IMR-90 (cell line): ENCODE measurements around the gene OR11G2. TPM values are rescaled to one million over a fixed set of nuclear protein-coding genes. Genes with fewer than 3 reads are reported as not detected.

Source experiments
- ATAC-seq: fragments of 200-7000 bp; cut with Tn5 transposase; 2 replicates; pipeline ENCODE4 v1.9.1; 2020; ENCODE audit warnings: low read depth, mild to moderate bottlenecking, moderate library complexity
- BruUV-seq: library from RNA; stranded (reverse); fragments of 400-500 nt; replicated peaks from 2 replicates; lab custom pipeline; 2021; lab: Mats Ljungman, UMichigan
- CTCF ChIA-PET: fragments of 300-600 bp; formaldehyde crosslinking; extraction: SDS; loops from one replicate; lab custom pipeline; 2021; ENCODE audit warnings: antibody characterized with exemption; lab: Yijun Ruan, JAX
- POLR2A ChIA-PET: fragments of 300-600 bp; sonication (Branson Sonifier 250); formaldehyde crosslinking; loops from one replicate; lab custom pipeline; 2022; ENCODE audit warnings: antibody characterized with exemption; ENCODE audit not compliant: unreplicated experiment; lab: Charles Lee
- DNase-seq: peaks from one replicate; pipeline ENCODE4 v3.0.0; 2013
- H2AFZ ChIP-seq: replicated peaks from 2 replicates; pipeline ENCODE3; 2013; ENCODE audit warnings: low read length, mild to moderate bottlenecking; ENCODE audit not compliant: poor library complexity
- H2AK5ac ChIP-seq: 2 replicates; pipeline ENCODE4 v1.6.1; 2013; ENCODE audit warnings: low read depth, low read length, inconsistent platforms
- H2AK9ac ChIP-seq: replicated peaks from 2 replicates; pipeline ENCODE3; 2013; ENCODE audit warnings: mild to moderate bottlenecking, low read depth, low read length, moderate library complexity; ENCODE audit not compliant: poor library complexity
- H2BK120ac ChIP-seq: 2 replicates; pipeline ENCODE4 v1.6.1; 2013; ENCODE audit warnings: low read depth, low read length, inconsistent platforms
- H2BK15ac ChIP-seq: 3 replicates; pipeline ENCODE4 v1.6.1; 2013; ENCODE audit warnings: low read depth, low read length, inconsistent platforms
- H2BK20ac ChIP-seq: 2 replicates; pipeline ENCODE4 v1.6.1; 2013; ENCODE audit warnings: low read depth, mild to moderate bottlenecking, inconsistent platforms, low read length, moderate library complexity
- H2BK5ac ChIP-seq: 2 replicates; pipeline ENCODE4 v1.6.1; 2013; ENCODE audit warnings: mild to moderate bottlenecking, low read depth, low read length, inconsistent platforms; ENCODE audit not compliant: poor library complexity, severe bottlenecking
- H3K14ac ChIP-seq: replicated peaks from 2 replicates; pipeline ENCODE4 v1.6.1; 2013; ENCODE audit warnings: low read depth, low read length, inconsistent platforms
- H3K18ac ChIP-seq: 2 replicates; pipeline ENCODE4 v1.6.1; 2013; ENCODE audit warnings: low read depth, low read length, control low read depth
- H3K23ac ChIP-seq: 2 replicates; pipeline ENCODE4 v1.6.1; 2013; ENCODE audit warnings: low read depth, low read length, inconsistent platforms
- H3K27ac ChIP-seq: 2 replicates; pipeline ENCODE4 v1.5.1; 2013; ENCODE audit warnings: mild to moderate bottlenecking, control low read depth, low read length; ENCODE audit not compliant: insufficient read depth
- H3K27me3 ChIP-seq: 2 replicates; pipeline ENCODE4 v1.6.1; 2013; ENCODE audit warnings: low read length; ENCODE audit not compliant: control insufficient read depth, insufficient read depth
- H3K36me3 ChIP-seq: 2 replicates; pipeline ENCODE4 v1.6.1; 2013; ENCODE audit warnings: low read length, mixed read lengths; ENCODE audit not compliant: control insufficient read depth, insufficient read depth
- H3K4ac ChIP-seq: 2 replicates; pipeline ENCODE4 v1.6.1; 2013; ENCODE audit warnings: low read depth, low read length, inconsistent platforms
- H3K4me1 ChIP-seq: 2 replicates; pipeline ENCODE4 v1.6.1; 2013; ENCODE audit warnings: low read length, mixed read lengths; ENCODE audit not compliant: control insufficient read depth, insufficient read depth
- H3K4me2 ChIP-seq: 2 replicates; pipeline ENCODE4 v1.6.1; 2013; ENCODE audit warnings: low read depth, mild to moderate bottlenecking, control low read depth, low read length, moderate library complexity
- H3K4me3 ChIP-seq: 2 replicates; pipeline ENCODE4 v1.5.1; 2013; ENCODE audit warnings: low read depth, mild to moderate bottlenecking, control low read depth, low read length, moderate library complexity; ENCODE audit not compliant: insufficient read depth
- H3K56ac ChIP-seq: 2 replicates; pipeline ENCODE4 v1.6.1; 2013; ENCODE audit warnings: low read length, inconsistent platforms; ENCODE audit not compliant: insufficient read depth; ENCODE audit errors: extremely low read depth
- H3K79me1 ChIP-seq, 2 experiments: 2 replicates each; pipeline ENCODE4 v1.6.1; 2013; ENCODE audit warnings: low read length in 2 of 2, inconsistent platforms in 1 of 2, low read depth in 1 of 2
- H3K9ac ChIP-seq: 2 replicates; pipeline ENCODE4 v1.6.1; 2013; ENCODE audit warnings: low read depth, low read length, control low read depth
- H3K9me1 ChIP-seq: 2 replicates; pipeline ENCODE4 v1.6.1; 2013; ENCODE audit warnings: low read length, inconsistent platforms; ENCODE audit not compliant: insufficient read depth
- H3K9me3 ChIP-seq: 2 replicates; pipeline ENCODE4 v1.6.1; 2013; ENCODE audit warnings: low read length; ENCODE audit not compliant: control insufficient read depth, insufficient read depth
- H4K20me1 ChIP-seq: 2 replicates; pipeline ENCODE4 v1.6.1; 2013; ENCODE audit warnings: low read length, inconsistent platforms; ENCODE audit not compliant: insufficient read depth
- H4K5ac ChIP-seq: 2 replicates; pipeline ENCODE4 v1.6.1; 2013; ENCODE audit warnings: mild to moderate bottlenecking, low read depth, low read length, control low read depth
- H4K8ac ChIP-seq, 2 experiments: 2 replicates each; pipeline ENCODE4 v1.6.1; 2013; ENCODE audit warnings: low read depth in 2 of 2, low read length in 2 of 2, control low read depth in 1 of 2, inconsistent platforms in 1 of 2
- H4K91ac ChIP-seq: 2 replicates; pipeline ENCODE4 v1.6.1; 2013; ENCODE audit warnings: low read depth, low read length, inconsistent platforms; ENCODE audit not compliant: insufficient read depth
- BHLHE40 ChIP-seq: fragments of 150-350 bp; IDR thresholded peaks from 2 replicates; pipeline ENCODE4 v1.6.1; 2016; ENCODE audit warnings: mild to moderate bottlenecking, low read depth, low read length
- CEBPB ChIP-seq: IDR thresholded peaks from 2 replicates; pipeline ENCODE4 v1.6.1; 2012; ENCODE audit warnings: low read depth, low read length, improper control_type of control experiment
- CHD1 ChIP-seq: IDR thresholded peaks from 2 replicates; pipeline ENCODE4 v1.6.1; 2012; ENCODE audit warnings: low read depth, low read length, improper control_type of control experiment
- FOS ChIP-seq: fragments of 150-350 bp; IDR thresholded peaks from 2 replicates; pipeline ENCODE4 v1.6.1; 2016; ENCODE audit warnings: low read depth, low read length
- MAFK ChIP-seq: IDR thresholded peaks from 2 replicates; pipeline ENCODE4 v1.6.1; 2012; ENCODE audit warnings: low read depth, low read length, improper control_type of control experiment
- MAZ ChIP-seq: IDR thresholded peaks from 2 replicates; pipeline ENCODE4 v1.6.1; 2012; ENCODE audit warnings: low read depth, mild to moderate bottlenecking, low read length, improper control_type of control experiment, moderate library complexity, borderline replicate concordance
- MXI1 ChIP-seq: IDR thresholded peaks from 2 replicates; pipeline ENCODE4 v1.6.1; 2012; ENCODE audit warnings: low read depth, mild to moderate bottlenecking, low read length, moderate library complexity, borderline replicate concordance
- NFE2L2 ChIP-seq: fragments of 150-350 bp; IDR thresholded peaks from 2 replicates; pipeline ENCODE4 v1.6.1; 2016; ENCODE audit warnings: low read depth, mild to moderate bottlenecking, low read length
- POLR2A ChIP-seq: IDR thresholded peaks from 2 replicates; pipeline ENCODE4 v1.6.1; 2012; ENCODE audit warnings: mild to moderate bottlenecking, low read depth, low read length
- RAD21 ChIP-seq: IDR thresholded peaks from 2 replicates; pipeline ENCODE4 v1.6.1; 2012; ENCODE audit warnings: low read length, improper control_type of control experiment
- RCOR1 ChIP-seq: IDR thresholded peaks from 2 replicates; pipeline ENCODE4 v1.6.1; 2012; ENCODE audit warnings: mild to moderate bottlenecking, low read length, improper control_type of control experiment; ENCODE audit not compliant: insufficient replicate concordance
- RFX5 ChIP-seq: IDR thresholded peaks from 2 replicates; pipeline ENCODE4 v1.8.0; 2012; ENCODE audit warnings: low read depth, mild to moderate bottlenecking, low read length, moderate library complexity
- SMC3 ChIP-seq: fragments of 150-350 bp; IDR thresholded peaks from 2 replicates; pipeline ENCODE4 v1.6.1; 2016; ENCODE audit warnings: low read depth, mild to moderate bottlenecking, antibody characterized with exemption, low read length, moderate library complexity
- WGBS, 2 experiments: methylation state at CpG; one replicate each; pipeline versions ENCODE4 v1.1.5 to v1.1.7; 2013; ENCODE audit warnings: missing lambda C conversion rate in 2 of 2; ENCODE audit not compliant: insufficient read length in 1 of 2; ENCODE audit errors: extremely low coverage in 2 of 2; 5-methylcytosine and 5-hydroxymethylcytosine counted together
- dilution Hi-C: fragments of 300-500 bp; cut with HindIII; formaldehyde crosslinking; loops from one replicate; pipeline ENCODE4 v1.14.3; 2018; ENCODE audit warnings: low sequenced_read_pairs; ENCODE audit not compliant: unreplicated experiment
- in situ Hi-C: fragments of 300-500 bp; cut with MboI; formaldehyde crosslinking; loops from 3 replicates; pipeline ENCODE4 v1.14.3; 2019; ENCODE audit warnings: low sequenced_read_pairs, inconsistent platforms, mixed read lengths
- intact Hi-C: fragments of 100-400 bp; cut with micrococcal nuclease; formaldehyde crosslinking; loops from 2 replicates; pipeline ENCODE4 v1.10.0; 2022
- polyA plus RNA-seq, 3 experiments: library from polyadenylated mRNA; depleted of rRNA; stranded (reverse); fragments of >200 nt; gene quantifications; 2 replicates each; pipeline ENCODE4 v1.2.3, GENCODE V29; 2012; ENCODE audit warnings: low replicate concordance in 1 of 3
- total RNA-seq: library from RNA; depleted of rRNA; stranded (reverse); fragments of >200 nt; gene quantifications from 2 replicates; pipeline ENCODE4 v1.2.3, GENCODE V29; 2012
- TF ChIP-seq, protein P1 (sequence below): fragments of 150-350 bp; IDR thresholded peaks from 2 replicates; pipeline ENCODE4 v1.6.1; 2016; ENCODE audit warnings: low read depth, mild to moderate bottlenecking, low read length, moderate library complexity, borderline replicate concordance
- TF ChIP-seq, protein P2 (sequence below): conservative IDR thresholded peaks from 2 replicates; pipeline ENCODE4 v1.5.1; 2012; ENCODE audit warnings: mild to moderate bottlenecking, low read depth, low read length, improper control_type of control experiment
- TF ChIP-seq, protein P3 (sequence below): fragments of 150-350 bp; IDR thresholded peaks from 2 replicates; pipeline ENCODE4 v1.6.1; 2017; ENCODE audit warnings: mild to moderate bottlenecking, antibody characterized with exemption, low read length, low read depth

OR11G2 gene
- total and polyA plus RNA-seq, 2 of the 4 experiments (the other 2 are of a cell fraction) = not detected

DNA sequence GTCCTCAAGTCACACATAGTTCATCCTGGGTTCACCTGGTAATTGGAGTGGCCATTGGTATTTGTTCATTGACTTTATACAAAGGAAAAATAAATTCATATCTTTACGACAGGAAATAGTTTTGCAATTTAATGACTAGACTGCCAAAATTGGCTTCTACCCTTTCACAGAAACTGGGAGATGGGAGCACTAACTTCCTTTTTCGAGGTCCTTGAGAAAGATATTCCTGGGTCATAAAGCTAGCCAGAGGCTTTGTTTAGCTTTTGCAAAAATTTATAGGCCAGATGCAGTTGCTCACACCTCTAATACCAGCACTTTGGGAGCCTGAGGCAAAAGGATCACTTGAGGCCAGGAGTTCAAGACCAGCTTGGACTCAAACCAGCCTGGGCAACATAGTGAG lies 10.2 kb upstream of the OR11G2 start:
- ATAC-seq (no peak), DNase-seq (no peak)
- Histone ChIP-seq H3K56ac (no peak overlapping the region), H3K9ac (no peak overlapping the region), H3K36me3 (no peaks in the 10 kb centered on the region), H3K4me1 (no peaks in the 10 kb centered on the region), H3K27ac (no peak overlapping the region), H3K4ac (no peak overlapping the region), H2BK5ac (no peak overlapping the region), H3K14ac (no peak overlapping the region), H2AK5ac (no peak overlapping the region), H3K79me1 (no peaks in the 10 kb centered on the region), H4K91ac (no peak overlapping the region), H2BK20ac (no peak overlapping the region), H3K23ac (no peak overlapping the region), H4K5ac (no peak overlapping the region), H3K27me3 (no peaks in the 10 kb centered on the region), H3K4me3 (no peak overlapping the region), H3K18ac (no peak overlapping the region), H4K8ac (no peak overlapping the region), H3K9me1 (no peaks in the 10 kb centered on the region), H4K20me1 (no peaks in the 10 kb centered on the region), H2AK9ac (no peak overlapping the region), H2BK15ac (no peak overlapping the region), H2BK120ac (no peak overlapping the region), H3K4me2 (no peak overlapping the region), H2AFZ (no peak overlapping the region), H3K9me3 (peaks cover 5% of the 10 kb centered on the region; the same call in 1 of the 2 replicates)
- no TSS peak for BruUV-seq
- POLR2A ChIA-PET = no interaction called here
- TF ChIP-seq, protein P1, sequence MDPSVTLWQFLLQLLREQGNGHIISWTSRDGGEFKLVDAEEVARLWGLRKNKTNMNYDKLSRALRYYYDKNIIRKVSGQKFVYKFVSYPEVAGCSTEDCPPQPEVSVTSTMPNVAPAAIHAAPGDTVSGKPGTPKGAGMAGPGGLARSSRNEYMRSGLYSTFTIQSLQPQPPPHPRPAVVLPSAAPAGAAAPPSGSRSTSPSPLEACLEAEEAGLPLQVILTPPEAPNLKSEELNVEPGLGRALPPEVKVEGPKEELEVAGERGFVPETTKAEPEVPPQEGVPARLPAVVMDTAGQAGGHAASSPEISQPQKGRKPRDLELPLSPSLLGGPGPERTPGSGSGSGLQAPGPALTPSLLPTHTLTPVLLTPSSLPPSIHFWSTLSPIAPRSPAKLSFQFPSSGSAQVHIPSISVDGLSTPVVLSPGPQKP = no peak
- TF ChIP-seq MAZ = no peak
- TF ChIP-seq, protein P2, sequence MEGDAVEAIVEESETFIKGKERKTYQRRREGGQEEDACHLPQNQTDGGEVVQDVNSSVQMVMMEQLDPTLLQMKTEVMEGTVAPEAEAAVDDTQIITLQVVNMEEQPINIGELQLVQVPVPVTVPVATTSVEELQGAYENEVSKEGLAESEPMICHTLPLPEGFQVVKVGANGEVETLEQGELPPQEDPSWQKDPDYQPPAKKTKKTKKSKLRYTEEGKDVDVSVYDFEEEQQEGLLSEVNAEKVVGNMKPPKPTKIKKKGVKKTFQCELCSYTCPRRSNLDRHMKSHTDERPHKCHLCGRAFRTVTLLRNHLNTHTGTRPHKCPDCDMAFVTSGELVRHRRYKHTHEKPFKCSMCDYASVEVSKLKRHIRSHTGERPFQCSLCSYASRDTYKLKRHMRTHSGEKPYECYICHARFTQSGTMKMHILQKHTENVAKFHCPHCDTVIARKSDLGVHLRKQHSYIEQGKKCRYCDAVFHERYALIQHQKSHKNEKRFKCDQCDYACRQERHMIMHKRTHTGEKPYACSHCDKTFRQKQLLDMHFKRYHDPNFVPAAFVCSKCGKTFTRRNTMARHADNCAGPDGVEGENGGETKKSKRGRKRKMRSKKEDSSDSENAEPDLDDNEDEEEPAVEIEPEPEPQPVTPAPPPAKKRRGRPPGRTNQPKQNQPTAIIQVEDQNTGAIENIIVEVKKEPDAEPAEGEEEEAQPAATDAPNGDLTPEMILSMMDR = no peak
- TF ChIP-seq, protein P3, sequence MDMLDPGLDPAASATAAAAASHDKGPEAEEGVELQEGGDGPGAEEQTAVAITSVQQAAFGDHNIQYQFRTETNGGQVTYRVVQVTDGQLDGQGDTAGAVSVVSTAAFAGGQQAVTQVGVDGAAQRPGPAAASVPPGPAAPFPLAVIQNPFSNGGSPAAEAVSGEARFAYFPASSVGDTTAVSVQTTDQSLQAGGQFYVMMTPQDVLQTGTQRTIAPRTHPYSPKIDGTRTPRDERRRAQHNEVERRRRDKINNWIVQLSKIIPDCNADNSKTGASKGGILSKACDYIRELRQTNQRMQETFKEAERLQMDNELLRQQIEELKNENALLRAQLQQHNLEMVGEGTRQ = no peak
- TF ChIP-seq SMC3 = no peak
- no peak for TF ChIP-seq FOS
- TF ChIP-seq BHLHE40 = no peak
- TF ChIP-seq POLR2A = no peak
- TF ChIP-seq NFE2L2 = no peak
- TF ChIP-seq RCOR1 = no peak
- TF ChIP-seq RFX5 = no peak
- no peak for TF ChIP-seq CHD1
- no peak for TF ChIP-seq CEBPB
- no peak for TF ChIP-seq MXI1
- TF ChIP-seq RAD21 = no peak
- no peak for TF ChIP-seq MAFK
- dilution Hi-C loops (no loop called here), intact Hi-C loops (no loop called here), in situ Hi-C loops (no loop called here)
- WGBS, 2 experiments = no CpG with 5 or more reads among the region's 2 CpGs
- CTCF ChIA-PET = no interaction called here
